ENCODE results near the gene FCHSD2. TPM values are rescaled to one million over a fixed set of nuclear protein-coding genes. Genes with fewer than 3 reads are reported as not detected.

Gene FCHSD2
- total and polyA plus RNA-seq, 2 donors (not counting 1 experiment from before 2014, with no cell fraction given), result 113 to 189 TPM

- no peak overlapping the region for H3K4me3 Mint-ChIP-seq
- 57% methylated on average over 1 of the region's 3 CpGs for WGBS (ENCODE audit: insufficient coverage)
- intact Hi-C loops (cut with micrococcal nuclease), result no loop called here
- Histone ChIP-seq H2AFZ (ENCODE audit: insufficient read depth, low read depth, low read length, poor library complexity, severe bottlenecking) (no peak overlapping the region), H3K27ac (ENCODE audit: low read length in 2 of 2) (no peak overlapping the region), H3K9me3 (ENCODE audit: control extremely low read depth in 1 of 3, control insufficient read depth in 2 of 3, insufficient read depth in 1 of 3, low read length in 2 of 3) (no peaks in the 10 kb centered on the region), H3K4me2 (replicated peaks; ENCODE audit: low read depth, low read length, poor library complexity, severe bottlenecking) (no peak overlapping the region), H4K20me1 (ENCODE audit: control insufficient read depth, insufficient read depth, low read length, poor library complexity, severe bottlenecking) (no peaks in the 10 kb centered on the region), H3K4me1 (ENCODE audit: control insufficient read depth in 2 of 2, insufficient read depth in 2 of 2, low read length in 2 of 2) (peaks cover 36 to 47% of the 10 kb centered on the region in 2 donors), H3K79me2 (ENCODE audit: control insufficient read depth, insufficient read depth, low read length) (peaks cover 77% of the 10 kb centered on the region), H3K4me3 (ENCODE audit: control extremely low read depth in 1 of 5, extremely low read depth in 1 of 5, insufficient read depth in 1 of 5, low read depth in 2 of 5, low read length in 4 of 5) (no peak overlapping the region), H3K9ac (ENCODE audit: low read length) (no peak overlapping the region), H3K36me3 (replicated peaks in 1 of 2; ENCODE audit: control extremely low read depth in 1 of 2, control insufficient read depth in 1 of 2, extremely low read depth in 1 of 2, insufficient read depth in 2 of 2, low read length in 1 of 2) (no peaks in the 10 kb centered on the region), H3K27me3 (replicated peaks in 1 of 4; ENCODE audit: control extremely low read depth in 1 of 4, control insufficient read depth in 3 of 4, insufficient read depth in 4 of 4, low read length in 3 of 4) (no peaks in the 10 kb centered on the region)
- ChIA-PET CTCF (interaction anchor here (1.1 to 21.7 kb wide), 4 partner anchors 9 to 121 kb away, joined by 3 to 271 read pairs (median 8); partner anchors contain the start of gene FCHSD2), POLR2A (interaction anchor here (0.5 to 0.7 kb wide), 3 partner anchors 14 to 25 kb away, joined by 3 to 6 read pairs (median 5); no protein-coding TSS in a partner anchor)
- H3K4me1 Mint-ChIP-seq, result peaks cover 68% of the 10 kb centered on the region
- no peak for DNase-seq
- no peak for ATAC-seq (ENCODE audit: low read depth)
- TF ChIP-seq EZH2 (IDR thresholded peaks at IDR 0.05; ENCODE audit: borderline replicate concordance, insufficient read depth, low read depth, low read length, poor library complexity, severe bottlenecking) (no peak), CTCF (IDR thresholded peaks at IDR 0.05) (no peak)
- H3K27ac Mint-ChIP-seq, result peak overlapping the region; percentile 16
- H3K9me3 Mint-ChIP-seq (ENCODE audit: insufficient read depth), result no peaks in the 10 kb centered on the region
- no peaks in the 10 kb centered on the region for H3K27me3 Mint-ChIP-seq
Measured at GRCh38 chr11:73167363-73167954, 25.3 kb upstream of the FCHSD2 start.

Measured in B cell (primary cell).